HCEC 1CT (cell line): ENCODE results near the gene ABCB9.
A peak's percentile ranks its signal among the peaks of the same experiment; 100 is the strongest.

Experiments
- DNase-seq: peaks from one replicate; pipeline ENCODE4 v3.0.0-alpha.2; 2017

The ABCB9 gene

GRCh38 chr12:122961531-122962329 is 4.5 kb downstream of the ABCB9 start:
- DNase-seq: no peak

- no peak for DNase-seq
Measured at GRCh38 chr12:122960193-122960569, 6.1 kb downstream of the ABCB9 start.

GRCh38 chr12:122959566-122960192 is 6.6 kb downstream of the ABCB9 start:
- no peak for DNase-seq

DNA sequence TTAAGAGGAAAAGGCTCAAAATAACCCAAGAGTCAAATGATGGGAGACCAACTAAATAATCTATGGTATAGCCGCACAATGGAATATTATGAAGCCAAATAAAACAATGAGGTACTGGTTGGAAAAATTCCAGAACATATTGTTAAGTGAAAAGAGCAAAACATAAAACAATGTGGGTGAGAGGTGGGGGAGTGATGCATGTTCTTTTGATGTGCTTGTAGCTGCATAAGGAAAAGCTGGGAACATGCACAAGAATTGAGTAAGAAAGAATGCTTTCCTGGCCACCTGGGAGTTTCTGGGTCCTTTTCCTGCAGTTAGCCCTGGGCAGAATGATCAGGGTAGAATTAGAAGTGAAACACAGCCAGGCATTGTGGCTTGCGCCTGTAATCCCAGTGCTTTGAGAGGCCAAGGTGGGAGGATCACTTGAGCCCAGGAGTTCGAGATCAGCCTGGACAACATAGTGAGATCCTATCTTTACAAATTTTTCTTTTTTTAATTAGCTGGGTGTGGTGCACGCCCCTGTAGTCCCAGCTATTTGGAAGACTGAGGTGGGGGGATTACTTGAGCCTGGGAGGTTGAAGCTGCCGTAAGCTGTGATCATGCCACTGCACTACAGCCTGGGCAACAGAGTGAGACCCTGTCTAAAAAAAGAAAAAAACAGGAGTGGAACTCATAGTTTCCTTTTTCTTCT is 7.9 kb downstream of the ABCB9 start:
- DNase-seq: no peak

DNA sequence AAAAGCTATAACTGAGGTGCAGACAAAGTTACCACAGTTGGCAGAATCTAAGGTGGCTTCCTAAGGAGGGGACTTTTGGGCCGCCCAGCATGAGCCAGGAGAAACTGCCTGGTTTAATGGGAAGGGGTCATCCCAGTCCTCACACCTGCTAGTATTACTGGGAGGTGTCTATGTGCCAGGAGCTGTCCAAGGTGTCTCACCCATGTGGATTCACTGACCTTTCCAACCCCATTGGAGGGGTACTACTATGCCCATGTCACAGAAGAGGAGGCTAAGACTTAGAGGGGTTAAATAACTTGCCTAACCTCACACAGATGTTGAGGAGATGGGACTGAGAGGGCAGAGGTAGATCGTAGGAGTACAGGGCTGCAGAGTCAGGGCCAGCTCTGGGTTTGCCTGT is 10.2 kb downstream of the ABCB9 start:
- DNase-seq: no peak

- DNase-seq: no peak
Measured at GRCh38 chr12:122955156-122955555, 11.1 kb downstream of the ABCB9 start.

- DNase-seq: peak; percentile 63
Measured at GRCh38 chr12:122951979-122952892, 14.0 kb downstream of the ABCB9 start.

DNA sequence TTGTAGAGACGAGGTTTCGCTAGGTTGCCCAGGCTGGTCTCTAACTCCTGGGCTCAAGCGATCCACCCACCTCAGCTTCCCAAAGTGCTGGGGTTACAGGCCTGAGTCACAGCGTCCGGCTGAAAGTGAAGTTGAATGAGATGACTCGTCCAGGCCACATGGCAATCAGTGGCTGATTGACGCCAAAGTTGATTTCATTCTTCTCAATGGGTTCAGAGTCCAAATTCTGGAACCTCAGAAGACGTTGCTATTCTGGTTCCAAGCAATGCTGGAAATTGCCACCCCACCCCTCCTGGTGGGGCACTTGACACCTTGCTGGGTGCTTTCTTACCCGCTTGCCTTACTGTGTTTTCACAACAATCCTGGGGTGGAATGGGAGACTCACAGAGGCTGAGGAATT is 14.9 kb downstream of the ABCB9 start:
- DNase-seq: peak; percentile 63

DNA sequence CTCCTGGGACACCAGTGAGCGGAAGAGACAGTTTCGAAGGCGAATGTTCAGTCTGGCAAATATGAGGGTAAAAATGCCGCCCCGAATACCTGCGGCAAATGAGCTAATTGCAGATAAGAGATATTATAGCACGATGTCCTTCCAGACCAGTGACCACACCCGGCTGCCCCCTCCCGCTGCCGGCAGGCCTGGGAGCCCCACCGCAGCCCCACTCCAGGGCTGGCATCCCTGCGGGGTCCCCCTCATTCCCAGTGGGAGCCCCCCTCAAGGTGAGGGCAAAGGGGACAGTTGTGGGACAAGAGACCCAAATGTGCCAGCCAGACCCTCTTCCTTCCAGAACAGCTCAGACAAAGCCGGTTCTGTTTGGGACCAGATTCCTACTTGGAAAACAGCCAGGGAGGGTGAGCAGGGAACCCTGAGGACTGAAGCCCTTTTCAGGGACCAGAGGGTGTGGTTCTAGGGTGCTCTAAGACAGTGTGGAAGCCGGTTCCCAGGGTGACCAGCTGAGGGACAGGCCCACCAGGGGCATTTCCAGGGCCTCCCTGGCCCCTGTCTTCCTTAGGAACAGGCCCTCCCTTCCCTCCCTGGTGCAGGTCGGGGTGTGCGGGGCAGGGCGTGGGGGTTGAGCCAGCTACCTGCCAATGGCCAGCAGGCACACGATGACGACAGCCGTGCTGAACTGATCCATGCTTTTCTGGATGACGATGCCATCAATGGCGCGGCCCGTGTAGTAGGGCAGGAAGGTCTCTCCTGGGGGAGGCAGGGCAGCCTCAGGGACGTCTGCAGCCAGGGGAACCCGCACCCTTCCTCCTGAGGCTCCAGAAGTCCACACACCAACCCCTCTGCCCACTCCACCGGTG is 16.2 kb downstream of the ABCB9 start:
- DNase-seq: no peak

DNA sequence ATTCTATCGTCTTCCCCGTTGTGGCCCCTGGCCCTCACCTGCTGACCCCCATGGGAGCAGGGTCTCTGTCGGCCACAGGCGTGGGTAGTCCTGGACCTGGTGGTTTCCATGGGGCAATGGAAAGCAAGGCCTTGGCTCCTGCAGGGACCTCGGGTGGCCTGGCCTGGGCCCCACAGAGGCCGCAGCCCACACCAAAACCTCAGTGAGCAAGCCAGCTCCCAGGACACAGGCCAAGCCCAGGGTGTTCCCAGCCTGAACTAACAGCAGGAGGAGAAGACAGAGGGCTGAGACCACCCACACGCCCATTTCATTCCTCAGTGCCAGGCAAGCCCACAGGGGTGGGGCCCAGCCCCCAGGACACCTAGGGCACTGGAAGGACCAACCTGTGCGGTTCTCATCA is 16.9 kb downstream of the ABCB9 start:
- no peak for DNase-seq

- no peak for DNase-seq
Measured at GRCh38 chr12:122948605-122949004, 17.7 kb downstream of the ABCB9 start.

DNA sequence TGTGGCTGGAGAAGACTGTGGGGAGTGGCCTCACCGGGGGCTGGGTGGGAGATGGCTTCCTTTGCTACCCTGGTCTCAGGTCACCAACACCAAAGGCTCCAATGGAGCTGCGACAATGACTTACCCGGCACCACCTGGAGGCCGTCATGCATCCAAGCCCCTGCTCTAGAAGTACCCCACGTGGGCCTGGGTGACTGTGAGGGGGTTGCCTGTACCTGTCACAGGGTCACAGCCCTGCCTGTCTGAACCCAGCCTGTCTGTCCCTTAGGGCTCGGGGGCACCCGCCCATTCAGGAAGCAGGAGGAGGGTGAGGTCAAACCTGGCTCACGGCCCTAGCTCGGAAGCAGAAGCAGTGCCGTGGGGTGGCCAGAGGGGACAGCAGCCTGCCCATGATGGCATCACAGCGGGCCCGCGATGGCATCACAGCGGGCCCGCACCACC is 18.9 kb downstream of the ABCB9 start:
- no peak for DNase-seq

DNA sequence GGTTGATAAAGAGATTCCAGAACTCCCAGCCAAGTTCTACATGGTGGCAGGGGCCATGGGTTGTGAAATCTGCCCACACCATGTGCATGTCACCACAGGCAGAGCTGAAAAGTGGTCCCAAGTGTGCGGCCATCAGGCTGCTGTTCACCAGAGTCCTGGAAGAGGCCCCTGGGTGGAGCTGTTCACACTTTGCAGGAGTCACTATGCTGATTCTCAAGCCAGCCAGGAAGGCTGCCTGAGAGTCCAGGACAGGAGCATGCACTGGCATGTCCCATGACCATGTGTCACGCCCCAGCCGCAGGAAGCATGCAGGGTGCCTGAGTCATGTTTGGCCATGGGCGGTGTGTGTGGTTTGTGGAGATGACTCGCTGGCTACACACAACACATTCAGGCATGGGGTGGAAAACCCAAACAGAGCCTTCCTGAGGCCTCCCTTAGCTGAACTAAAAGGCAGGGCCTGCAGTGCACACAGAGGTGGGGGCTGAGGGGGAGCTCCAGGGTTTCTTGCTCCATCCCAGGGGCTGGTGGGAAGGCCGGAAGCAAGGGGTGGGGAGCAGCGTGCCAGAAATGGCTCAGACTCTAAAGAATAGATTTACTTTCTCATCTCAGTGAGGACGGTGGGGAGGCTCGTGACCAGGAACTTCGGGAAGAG is 19.4 kb downstream of the ABCB9 start:
- DNase-seq: peak; percentile 99

GRCh38 chr12:122944605-122945592 is 21.4 kb downstream of the ABCB9 start:
- peak; percentile 22 for DNase-seq

GRCh38 chr12:122943196-122943595 is 23.1 kb downstream of the ABCB9 start:
- no peak for DNase-seq

DNA sequence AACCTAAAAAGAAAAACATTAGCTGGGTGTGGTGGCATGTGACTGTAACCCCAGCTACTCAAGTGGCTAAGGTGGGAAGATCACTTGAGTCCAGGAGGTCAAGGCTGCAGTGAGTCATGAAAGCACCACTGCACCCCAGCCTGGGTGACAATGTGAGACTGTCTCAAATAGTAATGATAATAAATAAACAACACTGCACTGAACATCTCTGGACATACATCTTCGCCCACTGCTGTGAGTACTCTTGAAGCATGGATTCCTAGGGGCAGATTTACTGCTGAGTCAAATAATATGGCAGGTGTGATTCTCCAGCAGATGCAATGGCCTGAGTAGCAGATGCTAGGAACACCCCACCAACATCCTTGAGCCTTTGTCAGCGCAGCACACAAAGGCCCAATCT is 23.6 kb downstream of the ABCB9 start:
- peak; percentile 20 for DNase-seq

- peak; percentile 58 for DNase-seq
Measured at GRCh38 chr12:122941351-122941750, 24.9 kb downstream of the ABCB9 start.

GRCh38 chr12:122939125-122939524 is 27.1 kb downstream of the ABCB9 start:
- no peak for DNase-seq

DNA sequence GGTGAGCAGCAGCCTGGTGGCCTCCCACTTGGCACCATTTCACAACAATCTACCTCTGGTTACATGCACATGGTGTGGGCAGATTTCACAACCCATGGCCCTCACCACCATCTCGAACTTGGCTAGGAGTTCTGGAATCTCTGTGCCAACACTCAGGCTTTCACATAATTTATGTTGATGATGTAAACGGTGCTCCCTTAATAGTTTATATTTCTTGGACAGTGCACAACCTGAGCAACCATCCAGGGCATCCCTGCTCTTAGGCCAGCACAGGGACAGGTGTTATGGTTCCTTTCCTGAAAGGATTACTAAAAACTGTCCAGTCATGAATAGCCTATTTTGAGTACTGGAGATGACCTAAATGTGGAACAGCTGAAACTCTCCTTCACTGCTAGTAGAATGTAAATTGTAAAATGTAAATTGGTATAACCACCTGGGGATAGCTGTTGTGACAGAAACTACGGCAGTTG is 28.6 kb downstream of the ABCB9 start:
- DNase-seq: no peak

DNA sequence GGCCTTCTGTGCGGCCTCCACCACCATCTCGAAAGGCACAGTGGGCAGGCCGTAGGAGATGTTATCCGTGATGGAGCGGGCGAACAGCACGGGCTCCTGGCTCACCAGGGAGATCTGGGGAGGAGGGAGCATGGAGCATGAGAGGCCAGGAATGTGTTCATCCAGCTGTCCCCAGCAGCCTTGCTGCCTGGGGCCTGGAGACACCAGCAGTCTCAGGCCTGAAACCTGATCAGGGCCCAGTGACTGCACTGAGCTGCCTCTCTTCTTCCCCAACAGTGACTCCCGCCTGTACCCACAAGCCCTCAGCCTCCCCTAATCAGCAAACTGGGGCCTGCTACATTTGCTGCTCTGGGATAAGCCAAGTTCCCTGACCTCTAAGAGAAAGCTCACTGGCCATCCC is 30.9 kb downstream of the ABCB9 start:
- no peak for DNase-seq
